Renal cortical epithelial cell (primary cell): ENCODE measurements around the gene PBXIP1. TPM values are rescaled to one million over a fixed set of nuclear protein-coding genes. Genes with fewer than 3 reads are reported as not detected.
"Not testable (repeated sequence)": the region's sequence is repeated elsewhere in the genome, so short reads cannot be mapped to it uniquely, and the experiment has no call there.

Experiments
- DNase-seq: peaks from one replicate; pipeline ENCODE4 v3.0.0-alpha.2; 2011; ENCODE audit warnings: low read depth
- total RNA-seq: library from RNA; depleted of rRNA; stranded (reverse); fragments of >200 nt; gene quantifications from 2 replicates; pipeline ENCODE4 v1.2.3, GENCODE V29; 2014

PBXIP1 gene
- total RNA-seq, 1 donor from 2014 or later, result 141 TPM

- peak; percentile 90 for DNase-seq
Observed at GRCh38 chr1:154937085-154937987, 18.6 kb downstream of the PBXIP1 start.

GRCh38 chr1:154936555-154937084, 19.3 kb downstream of the PBXIP1 start, which contains the start of gene PMVK:
PMVK (minus strand) TSS chr1:154936719; CDS start chr1:154936685, 34 bp downstream.
- peak; percentile 80 for DNase-seq

DNA sequence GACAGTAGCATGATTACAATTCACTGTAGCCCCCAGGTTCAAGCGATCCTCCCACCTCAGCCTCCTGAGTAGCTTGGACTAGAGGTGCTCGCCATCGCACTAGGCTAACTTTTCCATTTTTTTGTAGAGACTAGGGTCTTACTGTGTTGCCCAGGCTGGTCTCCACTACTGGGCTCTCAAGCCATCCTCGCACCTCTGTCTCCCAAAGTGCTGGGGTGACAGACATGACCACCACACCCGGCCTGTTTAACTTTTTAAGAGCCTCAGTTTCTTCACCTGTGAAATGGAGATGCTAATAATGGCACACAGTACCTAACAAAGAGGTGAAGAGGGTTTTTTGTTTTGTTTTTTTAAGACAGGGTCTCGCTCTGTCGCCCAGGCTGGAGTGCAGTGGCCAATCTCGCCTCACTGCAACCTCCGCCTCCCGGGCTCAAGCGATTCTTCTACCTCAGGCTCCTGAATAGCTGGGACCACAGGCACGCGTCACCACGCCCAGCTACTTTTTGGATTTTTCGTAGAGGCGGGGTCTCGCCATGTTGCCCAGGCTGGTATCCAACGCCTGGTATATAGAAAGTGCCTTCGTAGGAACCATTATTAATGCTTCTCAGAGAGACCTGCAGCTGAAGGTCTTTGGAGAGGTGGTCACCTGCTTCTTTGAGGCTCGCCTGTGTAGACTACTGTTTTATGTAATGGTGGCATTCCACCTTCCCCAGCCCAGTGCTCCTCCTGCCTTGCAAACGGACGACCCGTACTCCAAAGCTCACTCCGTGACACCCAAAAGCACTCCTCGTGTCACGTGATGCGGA, 19.9 kb downstream of the PBXIP1 start:
- DNase-seq, result no peak

DNA sequence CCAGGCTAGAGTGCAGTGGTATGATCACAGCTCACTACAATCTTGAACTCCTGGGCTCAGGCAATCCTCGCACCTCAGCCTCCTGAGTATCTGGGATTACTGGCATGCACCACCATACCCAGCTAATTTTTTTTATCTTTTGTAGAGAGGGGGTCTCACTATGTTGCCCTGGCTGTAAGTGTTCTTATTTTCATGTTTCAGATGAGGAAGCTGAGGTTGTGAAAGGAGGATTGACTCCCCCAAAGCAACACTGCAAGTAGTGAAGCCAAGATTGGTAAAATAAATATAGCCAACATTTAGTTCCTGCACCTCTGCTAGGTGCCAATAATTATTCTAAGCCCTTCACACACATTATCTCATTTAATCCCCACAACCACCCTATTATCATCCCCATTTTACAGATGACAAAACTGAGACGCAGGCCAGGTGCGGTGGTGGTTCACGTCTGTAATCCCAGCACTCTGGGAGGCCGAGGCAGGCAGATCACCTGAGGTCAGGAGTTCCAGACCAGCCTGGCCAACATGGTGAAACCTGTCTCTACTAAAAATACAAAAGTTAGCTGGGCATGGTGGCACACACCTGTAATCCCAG, 21.4 kb downstream of the PBXIP1 start:
- no peak for DNase-seq

DNA sequence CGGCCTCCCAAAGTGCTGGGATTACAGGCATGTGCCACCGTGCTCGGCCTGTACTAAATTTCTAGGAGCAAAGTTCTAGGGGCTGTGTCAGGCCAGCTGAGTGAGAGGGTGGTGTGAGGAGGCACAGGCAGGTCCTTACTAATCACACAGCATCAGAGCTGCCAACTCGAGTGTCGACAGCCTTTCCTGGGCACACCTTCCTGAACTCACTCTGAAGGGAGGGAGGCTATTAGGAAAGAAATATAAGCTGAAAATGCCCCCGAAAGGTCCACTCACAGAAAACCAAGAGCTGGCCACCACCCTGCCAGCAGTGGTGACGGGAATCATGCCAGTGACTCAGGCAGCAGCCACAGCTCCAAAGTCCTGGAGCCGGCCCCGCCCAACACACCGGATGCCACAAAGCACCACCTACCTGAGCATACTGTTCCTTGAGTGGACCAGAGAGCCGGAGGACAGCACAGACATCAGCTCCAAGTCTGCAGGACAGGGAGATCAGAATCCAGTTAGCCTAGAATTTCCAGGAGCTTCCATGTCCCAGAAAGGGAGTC, 23.9 kb downstream of the PBXIP1 start:
- DNase-seq, result peak; percentile 25

- no peak for DNase-seq
Observed at GRCh38 chr1:154926201-154926600, 29.7 kb downstream of the PBXIP1 start.

- no peak for DNase-seq
Observed at GRCh38 chr1:154925335-154926170, 30.3 kb downstream of the PBXIP1 start.

DNA sequence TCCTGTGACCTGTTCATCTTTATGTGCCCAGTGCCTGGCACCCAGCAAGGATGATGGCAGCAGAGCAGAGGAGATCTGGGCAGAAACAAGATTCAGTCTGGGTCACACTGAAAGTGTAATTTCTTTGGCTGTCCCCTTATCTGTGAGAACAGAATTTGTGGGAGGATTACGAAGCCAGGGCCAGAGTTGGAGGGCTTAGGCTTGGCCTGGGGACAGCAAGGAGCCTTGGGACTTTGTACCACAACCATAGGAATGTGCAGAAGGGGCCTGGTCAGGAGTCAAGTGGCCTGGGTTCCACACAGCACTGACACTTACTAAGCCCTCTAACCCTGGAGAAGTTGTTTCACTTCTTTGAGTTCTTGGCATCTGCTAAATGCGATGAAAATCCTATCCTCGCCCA, 32.2 kb downstream of the PBXIP1 start:
- no peak for DNase-seq

GRCh38 chr1:154913273-154913672, 42.6 kb downstream of the PBXIP1 start:
- DNase-seq, result no peak

GRCh38 chr1:154912755-154913154, 43.1 kb downstream of the PBXIP1 start:
- DNase-seq, result no peak

GRCh38 chr1:154911691-154912550, 44.0 kb downstream of the PBXIP1 start:
- no peak for DNase-seq

- no peak for DNase-seq
Observed at GRCh38 chr1:154910851-154911250, 45.0 kb downstream of the PBXIP1 start.

DNA sequence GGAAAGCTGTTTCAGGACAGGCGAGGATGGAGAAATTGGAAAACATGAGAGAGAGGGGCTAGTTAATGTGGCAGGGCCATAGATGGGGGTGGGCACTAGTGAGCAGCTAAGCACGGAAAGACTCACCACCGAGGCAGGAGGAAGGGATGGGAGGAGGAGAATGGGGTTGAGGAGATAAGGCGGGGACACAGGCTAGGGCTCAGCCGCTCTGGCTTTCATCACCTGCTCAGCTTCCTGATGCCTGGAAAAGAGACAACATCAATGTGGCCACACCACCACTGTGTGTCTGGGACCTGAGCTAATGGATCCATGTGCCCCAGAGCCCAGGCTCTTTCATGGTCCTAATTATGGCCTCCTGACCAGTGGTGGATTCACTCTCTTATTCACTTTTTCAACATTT, 47.0 kb downstream of the PBXIP1 start:
- DNase-seq, result no peak

DNA sequence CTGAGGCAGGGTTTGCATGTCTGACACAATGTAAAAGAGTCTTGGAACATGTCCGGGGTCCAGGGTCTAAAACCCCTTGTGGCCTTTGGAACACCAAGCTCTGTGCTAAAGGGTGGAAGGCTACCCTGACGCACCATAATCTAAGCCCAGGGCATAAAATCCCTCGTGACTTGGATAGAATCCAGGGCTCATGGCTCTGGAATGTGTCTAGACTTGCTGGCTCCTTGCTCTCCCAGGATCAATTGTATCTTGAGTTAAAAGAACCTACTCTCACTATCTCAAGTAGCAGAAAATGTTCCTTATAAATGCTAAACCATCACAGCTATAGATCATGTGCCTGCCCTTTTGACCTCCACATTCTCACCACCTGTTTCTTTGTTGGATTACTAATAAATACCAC, 47.8 kb downstream of the PBXIP1 start:
- DNase-seq, result not testable (repeated sequence)

DNA sequence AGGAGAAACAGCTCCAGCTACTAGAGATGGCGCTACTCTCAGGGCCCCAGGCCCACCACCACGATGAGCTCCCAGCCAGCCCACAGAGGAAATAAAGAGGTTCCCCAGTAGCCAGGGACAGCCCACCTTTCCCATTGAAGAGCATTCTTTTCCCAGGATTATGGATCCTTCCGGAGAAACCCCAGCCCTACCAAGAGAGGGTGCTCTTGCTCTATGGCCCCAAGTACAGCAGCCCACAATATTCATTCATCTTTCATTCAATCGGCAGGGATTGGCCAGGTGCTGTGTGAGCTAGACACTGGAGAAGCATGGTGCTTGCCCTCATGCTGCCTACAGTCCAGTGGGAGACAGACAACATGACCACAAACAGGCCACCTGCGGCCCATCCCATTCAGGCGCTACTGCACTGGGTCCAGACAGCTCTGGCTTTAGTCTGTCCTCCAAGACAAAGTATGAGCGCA, 49.2 kb downstream of the PBXIP1 start:
- DNase-seq, result peak; percentile 13

DNA sequence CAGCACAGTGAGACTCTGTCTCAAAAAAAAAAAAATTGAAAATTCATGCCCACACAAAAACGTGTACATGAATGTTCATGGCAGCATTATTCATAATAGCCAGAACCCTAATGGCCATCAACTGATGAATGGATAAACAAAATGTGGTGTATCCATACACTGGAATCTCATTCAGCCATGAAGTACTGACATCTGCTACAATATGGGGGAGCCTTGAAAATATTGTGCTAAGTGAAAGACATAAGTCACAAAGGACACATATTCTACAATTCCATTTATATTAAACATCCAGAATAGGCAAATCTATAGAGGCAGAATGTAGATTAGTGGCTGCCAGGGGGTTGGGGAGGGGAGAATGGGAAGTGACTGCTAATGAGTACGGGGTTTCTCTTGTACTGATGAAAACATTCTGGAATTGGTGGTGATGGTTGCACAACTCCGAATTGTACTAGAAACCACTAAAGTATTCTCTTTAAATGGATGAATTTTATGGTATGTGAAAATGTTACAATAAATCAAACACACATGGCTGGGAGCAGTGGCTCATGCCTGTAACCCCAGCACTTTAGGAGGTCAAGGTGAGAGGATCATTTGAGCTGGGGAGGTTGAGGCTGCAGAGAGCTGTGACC, 52.8 kb downstream of the PBXIP1 start:
- no peak for DNase-seq

DNA sequence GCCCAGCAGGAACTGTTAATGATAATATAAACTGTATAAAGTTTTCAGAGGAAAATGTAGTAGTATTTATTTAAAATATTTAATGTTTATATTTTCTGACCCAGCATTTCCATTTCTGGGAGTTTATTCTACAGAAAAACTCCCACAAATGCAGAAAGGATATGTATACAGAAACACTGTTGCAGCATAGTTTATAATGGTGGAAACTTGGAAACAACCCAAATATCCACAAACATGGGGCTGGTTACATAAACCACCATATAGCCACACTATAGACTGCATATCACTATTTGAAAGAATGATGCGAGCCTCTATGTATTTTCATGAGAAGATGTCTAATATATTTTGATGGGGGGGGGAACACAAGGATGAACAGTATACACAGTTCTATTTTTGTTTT, 54.3 kb downstream of the PBXIP1 start:
- no peak for DNase-seq

GRCh38 chr1:154899041-154899440, 56.9 kb downstream of the PBXIP1 start:
- DNase-seq, result no peak

DNA sequence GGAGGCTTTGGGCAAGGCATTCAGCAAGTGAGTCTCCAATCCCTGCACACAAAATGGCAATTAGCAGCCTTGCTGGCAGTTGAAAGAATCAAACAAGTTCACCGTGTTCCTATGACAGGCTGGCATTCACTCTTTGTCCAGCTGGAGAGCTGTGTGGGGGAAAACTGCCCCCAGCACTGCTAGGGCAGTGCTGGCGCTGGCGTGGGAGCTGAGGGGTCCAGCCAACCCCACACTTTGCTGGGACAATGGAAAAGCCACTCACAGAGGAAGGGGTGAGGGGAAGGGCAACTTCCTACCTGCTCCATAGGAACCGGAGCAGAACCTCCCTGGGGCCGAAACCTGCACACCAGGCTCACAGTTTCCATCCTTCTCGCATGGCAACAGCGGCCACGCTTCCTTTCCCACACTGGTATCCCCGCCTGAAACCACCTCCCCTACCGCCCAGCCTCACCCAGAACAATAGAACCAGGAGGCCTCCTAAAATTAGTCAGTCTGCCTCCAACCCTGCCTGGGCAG, 59.1 kb downstream of the PBXIP1 start:
- DNase-seq, result no peak
